B cell (primary cell): ENCODE data around the gene PGM1. TPM values are rescaled to one million over a fixed set of nuclear protein-coding genes. Genes with fewer than 3 reads are reported as not detected.

Source experiments
- ATAC-seq: fragments of 200-7000 bp; cut with Tn5 transposase; one replicate; pipeline ENCODE4 v1.10.0; 2021; ENCODE audit warnings: low read depth, mild to moderate bottlenecking, moderate number of reproducible peaks, moderate library complexity
- CTCF ChIA-PET: fragments of 350-600 bp; sonication (Branson Sonifier 250); formaldehyde crosslinking; loops from one replicate; lab custom pipeline; 2021; ENCODE audit warnings: antibody characterized with exemption, inconsistent platforms; lab: Charles Lee
- POLR2A ChIA-PET: fragments of 350-600 bp; sonication (Branson Sonifier 250); formaldehyde crosslinking; loops from one replicate; lab custom pipeline; 2021; ENCODE audit warnings: antibody characterized with exemption; lab: Charles Lee
- DNase-seq: peaks from one replicate; pipeline ENCODE4 v3.0.0; 2013
- H2AFZ ChIP-seq: 2 replicates; pipeline ENCODE4 v1.6.1; 2012; ENCODE audit warnings: mild to moderate bottlenecking, low read depth, low read length; ENCODE audit not compliant: insufficient read depth, poor library complexity, severe bottlenecking
- H3K27ac ChIP-seq, 2 donors: 1 replicate in 1 of 2; 2 replicates in 1 of 2; pipeline ENCODE4 v1.5.1; 2012 to 2013; ENCODE audit warnings: low read length in 2 of 2, mild to moderate bottlenecking in 2 of 2, moderate library complexity in 1 of 2
- H3K27me3 ChIP-seq, 4 experiments: fragments of 200-600 bp in 1 of 4; sonication (generic) in 1 of 4; replicated peaks in 1 of 4; 1 replicate in 2 of 4; 2 replicates in 2 of 4; pipeline versions ENCODE4 v1.6.1 to v1.7.0; 2013 to 2016; ENCODE audit warnings: low read length in 3 of 4, mild to moderate bottlenecking in 2 of 4, mixed read lengths in 1 of 4, moderate library complexity in 1 of 4; ENCODE audit not compliant: insufficient read depth in 4 of 4, control insufficient read depth in 3 of 4; ENCODE audit errors: control extremely low read depth in 1 of 4
- H3K36me3 ChIP-seq, 2 experiments: replicated peaks in 1 of 2; 1 replicate in 1 of 2; 2 replicates in 1 of 2; pipeline versions ENCODE4 v1.6.1 to v1.7.1; 2013; ENCODE audit warnings: low read length in 1 of 2; ENCODE audit not compliant: insufficient read depth in 2 of 2, control insufficient read depth in 1 of 2; ENCODE audit errors: control extremely low read depth in 1 of 2, extremely low read depth in 1 of 2
- H3K4me1 ChIP-seq, 2 donors: fragments of 200-600 bp in 1 of 2; sonication (generic) in 1 of 2; 1 replicate in 1 of 2; 2 replicates in 1 of 2; pipeline versions ENCODE4 v1.5.1 to v1.6.1; 2013 to 2017; ENCODE audit warnings: low read length in 2 of 2; ENCODE audit not compliant: control insufficient read depth in 2 of 2, insufficient read depth in 2 of 2
- H3K4me2 ChIP-seq: replicated peaks from 2 replicates; pipeline ENCODE3; 2012; ENCODE audit warnings: mild to moderate bottlenecking, low read depth, low read length; ENCODE audit not compliant: poor library complexity, severe bottlenecking
- H3K4me3 ChIP-seq, 5 experiments: fragments of 200-600 bp in 1 of 5; sonication (generic) in 1 of 5; 1 replicate in 3 of 5; 2 replicates in 2 of 5; pipeline versions ENCODE4 v1.5.1 to v1.7.0; 2011 to 2016; ENCODE audit warnings: low read length in 4 of 5, mild to moderate bottlenecking in 4 of 5, low read depth in 2 of 5, control low read depth in 1 of 5, moderate library complexity in 1 of 5; ENCODE audit not compliant: insufficient read depth in 1 of 5; ENCODE audit errors: control extremely low read depth in 1 of 5, extremely low read depth in 1 of 5
- H3K79me2 ChIP-seq: fragments of 200-600 bp; sonication (generic); one replicate; pipeline ENCODE4 v1.6.0; 2016; ENCODE audit warnings: low read length; ENCODE audit not compliant: control insufficient read depth, insufficient read depth
- H3K9ac ChIP-seq: fragments of 200-600 bp; sonication (generic); 2 replicates; pipeline ENCODE4 v1.6.1; 2017; ENCODE audit warnings: mild to moderate bottlenecking, low read length, moderate library complexity
- H3K9me3 ChIP-seq, 3 donors: one replicate each; pipeline versions ENCODE4 v1.6.1 to v1.7.1; 2013; ENCODE audit warnings: low read length in 2 of 3; ENCODE audit not compliant: control insufficient read depth in 2 of 3, insufficient read depth in 1 of 3; ENCODE audit errors: control extremely low read depth in 1 of 3
- H4K20me1 ChIP-seq: 2 replicates; pipeline ENCODE4 v1.6.0; 2012; ENCODE audit warnings: mild to moderate bottlenecking, low read length; ENCODE audit not compliant: insufficient read depth, control insufficient read depth, poor library complexity, severe bottlenecking
- H3K27ac Mint-ChIP-seq: one replicate; pipeline ENCODE4 v1.8.0; 2021; ENCODE audit warnings: mixed read lengths
- H3K27me3 Mint-ChIP-seq: one replicate; pipeline ENCODE4 v1.8.0; 2021; ENCODE audit warnings: mixed read lengths
- H3K4me1 Mint-ChIP-seq: one replicate; pipeline ENCODE4 v1.8.0; 2021; ENCODE audit warnings: mixed read lengths
- H3K4me3 Mint-ChIP-seq: one replicate; pipeline ENCODE4 v1.8.0; 2021; ENCODE audit warnings: mixed read lengths
- H3K9me3 Mint-ChIP-seq: one replicate; pipeline ENCODE4 v1.8.0; 2022; ENCODE audit warnings: mixed read lengths; ENCODE audit not compliant: insufficient read depth
- EZH2 ChIP-seq: IDR thresholded peaks from 2 replicates; pipeline ENCODE4 v1.6.1; 2012; ENCODE audit warnings: borderline replicate concordance, low read depth, mild to moderate bottlenecking, moderate library complexity, low read length; ENCODE audit not compliant: insufficient read depth, poor library complexity, severe bottlenecking
- whole genome bisulfite sequencing: methylation state at CpG from one replicate; pipeline ENCODE4 v1.1.5; 2013; ENCODE audit warnings: missing lambda C conversion rate; ENCODE audit not compliant: insufficient coverage; 5-methylcytosine and 5-hydroxymethylcytosine counted together
- intact Hi-C: fragments of 100-400 bp; cut with micrococcal nuclease; formaldehyde crosslinking; loops from one replicate; pipeline ENCODE4 v1.10.0; 2022
- polyA plus RNA-seq: library from polyadenylated mRNA; depleted of rRNA; stranded (reverse); fragments of >200 nt; gene quantifications from 2 replicates; pipeline ENCODE4 v1.2.3, GENCODE V29; 2012
- total RNA-seq, 2 donors: library from RNA; stranded (reverse); fragments of 120-200 nt in 1 of 2; gene quantifications; 1 replicate in 1 of 2; 2 replicates in 1 of 2; pipeline versions ENCODE4 v1.2.3 to v1.2.4, GENCODE V29; 2013 to 2022
- TF ChIP-seq, protein P1 (sequence below): fragments of 200-600 bp; IDR thresholded peaks from one replicate; pipeline ENCODE4 v1.8.0; 2022; ENCODE audit warnings: antibody characterized with exemption, mild to moderate bottlenecking

Gene PGM1
- total and polyA plus RNA-seq, 2 donors (not counting 1 experiment from before 2014, with no cell fraction given): 4.2 to 13.2 TPM

DNA sequence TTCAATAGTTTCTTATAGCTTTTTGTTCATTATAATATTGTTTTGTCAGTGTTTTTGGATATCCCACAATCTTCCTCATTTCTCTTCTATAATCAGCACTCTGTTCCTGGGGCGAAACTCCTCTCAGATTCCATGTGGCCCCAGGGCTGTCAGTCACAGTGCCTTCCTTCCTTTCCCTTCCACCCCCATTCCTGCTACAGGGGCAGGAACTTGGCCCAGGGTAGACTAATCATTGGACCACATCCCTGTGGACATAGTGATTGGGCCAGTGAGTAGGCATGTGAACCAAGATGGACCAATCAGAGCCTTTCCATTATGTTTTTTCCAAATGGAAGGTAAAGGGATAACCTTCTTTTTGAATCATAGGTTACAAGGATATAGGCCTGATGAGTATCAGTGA, 78.3 kb downstream of the PGM1 start:
- H3K4me1 Mint-ChIP-seq: no peaks in the 10 kb centered on the region
- intact Hi-C loops: no loop called here
- H4K20me1 ChIP-seq: no peaks in the 10 kb centered on the region
- H3K4me2 ChIP-seq: no peak overlapping the region
- H3K9me3 Mint-ChIP-seq: no peaks in the 10 kb centered on the region
- DNase-seq (no peak), ATAC-seq (no peak)
- H3K9ac ChIP-seq: no peak overlapping the region
- CTCF ChIA-PET: interaction anchor here (1.5 kb wide), 1 partner anchor 466 kb away, joined by 8 read pairs; no protein-coding TSS in a partner anchor
- no peak overlapping the region for H3K4me3 Mint-ChIP-seq
- H3K4me1 ChIP-seq: no peaks in the 10 kb centered on the region
- POLR2A ChIA-PET: no interaction called here
- no peaks in the 10 kb centered on the region for H3K79me2 ChIP-seq
- no peaks in the 10 kb centered on the region for H3K27me3 Mint-ChIP-seq
- H3K9me3 ChIP-seq: no peaks in the 10 kb centered on the region
- H3K4me3 ChIP-seq: no peak overlapping the region
- H3K27me3 ChIP-seq: no peaks in the 10 kb centered on the region
- H2AFZ ChIP-seq: no peak overlapping the region
- no peak overlapping the region for H3K27ac ChIP-seq
- H3K36me3 ChIP-seq: no peaks in the 10 kb centered on the region
- WGBS: no CpG with 5 or more reads among the region's 1 CpG
- no peak for TF ChIP-seq EZH2
- TF ChIP-seq, protein P1, sequence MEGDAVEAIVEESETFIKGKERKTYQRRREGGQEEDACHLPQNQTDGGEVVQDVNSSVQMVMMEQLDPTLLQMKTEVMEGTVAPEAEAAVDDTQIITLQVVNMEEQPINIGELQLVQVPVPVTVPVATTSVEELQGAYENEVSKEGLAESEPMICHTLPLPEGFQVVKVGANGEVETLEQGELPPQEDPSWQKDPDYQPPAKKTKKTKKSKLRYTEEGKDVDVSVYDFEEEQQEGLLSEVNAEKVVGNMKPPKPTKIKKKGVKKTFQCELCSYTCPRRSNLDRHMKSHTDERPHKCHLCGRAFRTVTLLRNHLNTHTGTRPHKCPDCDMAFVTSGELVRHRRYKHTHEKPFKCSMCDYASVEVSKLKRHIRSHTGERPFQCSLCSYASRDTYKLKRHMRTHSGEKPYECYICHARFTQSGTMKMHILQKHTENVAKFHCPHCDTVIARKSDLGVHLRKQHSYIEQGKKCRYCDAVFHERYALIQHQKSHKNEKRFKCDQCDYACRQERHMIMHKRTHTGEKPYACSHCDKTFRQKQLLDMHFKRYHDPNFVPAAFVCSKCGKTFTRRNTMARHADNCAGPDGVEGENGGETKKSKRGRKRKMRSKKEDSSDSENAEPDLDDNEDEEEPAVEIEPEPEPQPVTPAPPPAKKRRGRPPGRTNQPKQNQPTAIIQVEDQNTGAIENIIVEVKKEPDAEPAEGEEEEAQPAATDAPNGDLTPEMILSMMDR: no peak
- no peak overlapping the region for H3K27ac Mint-ChIP-seq

DNA sequence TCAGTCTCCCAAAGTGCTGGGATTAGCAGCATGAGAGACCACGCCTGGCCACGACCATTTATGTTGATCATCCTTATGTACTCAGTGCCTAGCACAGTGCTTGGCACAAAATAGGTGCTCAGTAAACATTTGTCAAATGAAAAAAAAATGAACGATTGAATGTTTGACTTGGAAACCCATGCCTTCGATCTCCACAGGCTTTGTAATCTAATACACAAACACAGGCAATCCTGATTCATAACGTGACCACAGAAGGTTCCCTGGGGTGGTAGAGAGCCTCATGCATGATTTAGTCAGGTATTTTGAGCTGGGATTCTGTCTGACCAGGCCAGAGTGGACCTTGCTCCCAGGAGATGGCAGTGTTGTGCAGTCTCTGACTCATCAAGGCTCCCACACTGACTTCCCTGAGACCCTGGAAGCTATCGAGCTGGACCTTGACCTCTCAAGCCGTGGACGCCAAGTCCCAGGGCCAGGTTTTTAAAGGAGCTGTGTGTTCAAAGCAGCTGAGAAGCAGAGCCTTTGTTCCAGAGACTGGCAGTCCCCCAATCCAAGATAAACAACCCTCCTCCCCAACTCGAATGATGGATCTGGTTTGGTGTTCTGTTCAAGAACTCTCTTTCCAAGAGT, 81.1 kb downstream of the PGM1 start:
- no peak overlapping the region for H3K9ac ChIP-seq
- no peaks in the 10 kb centered on the region for H3K4me1 ChIP-seq
- CTCF ChIA-PET: interaction anchor here (0.8 to 4.7 kb wide), 8 partner anchors 12 to 572 kb away, joined by 3 to 27 read pairs (median 4); no protein-coding TSS in a partner anchor
- DNase-seq (no peak), ATAC-seq (no peak)
- Mint-ChIP-seq H3K4me1 (no peaks in the 10 kb centered on the region), H3K4me3 (no peak overlapping the region), H3K9me3 (no peaks in the 10 kb centered on the region), H3K27ac (no peak overlapping the region), H3K27me3 (no peaks in the 10 kb centered on the region)
- POLR2A ChIA-PET: no interaction called here
- intact Hi-C loops: loop anchor here (1.0 kb wide), 1 partner anchor 572 kb away; no protein-coding TSS in a partner anchor
- no peak overlapping the region for H3K27ac ChIP-seq
- no peaks in the 10 kb centered on the region for H3K79me2 ChIP-seq
- H4K20me1 ChIP-seq: no peaks in the 10 kb centered on the region
- H3K27me3 ChIP-seq: no peaks in the 10 kb centered on the region
- peaks cover 0 to under 1% (median 0%) of the 10 kb centered on the region in 3 donors for H3K9me3 ChIP-seq
- TF ChIP-seq EZH2: no peak
- TF ChIP-seq, protein P1: no peak
- H3K4me3 ChIP-seq: no peak overlapping the region
- H3K36me3 ChIP-seq: no peaks in the 10 kb centered on the region
- 77% methylated on average over 6 of the region's 9 CpGs for WGBS
- H2AFZ ChIP-seq: no peak overlapping the region
- no peak overlapping the region for H3K4me2 ChIP-seq
